Stimulated activated effector memory CD8-positive, alpha-beta T cell treated with anti-CD3 and anti-CD28 coated beads, Interleukin-12 subunit alpha, Interleukin-12 subunit beta, amount 100 ng/mL, for 72 hours (primary cell): ENCODE data around the gene PPP1R7.

ENCODE experiments used
- ATAC-seq: fragments of 150-1000 bp; cut with Tn5 transposase; 2 replicates; pipeline ENCODE4 v1.10.0; 2021
- DNase-seq, 2 donors: peaks; one replicate each; pipeline ENCODE4 v3.0.0; 2021 to 2022; ENCODE audit warnings: low spot score in 2 of 2
- H3K27ac Mint-ChIP-seq: one replicate; pipeline ENCODE4 v1.8.0; 2022; ENCODE audit warnings: mild to moderate bottlenecking, mixed read lengths
- H3K36me3 Mint-ChIP-seq: one replicate; pipeline ENCODE4 v1.8.0; 2022; ENCODE audit warnings: mild to moderate bottlenecking, mixed read lengths
- H3K4me1 Mint-ChIP-seq: one replicate; pipeline ENCODE4 v1.8.0; 2022; ENCODE audit warnings: mixed read lengths
- H3K4me3 Mint-ChIP-seq: one replicate; pipeline ENCODE4 v1.8.0; 2022; ENCODE audit warnings: mild to moderate bottlenecking, mixed read lengths
- H3K9me3 Mint-ChIP-seq: one replicate; pipeline ENCODE4 v1.8.0; 2022; ENCODE audit warnings: mixed read lengths

Gene PPP1R7

DNA sequence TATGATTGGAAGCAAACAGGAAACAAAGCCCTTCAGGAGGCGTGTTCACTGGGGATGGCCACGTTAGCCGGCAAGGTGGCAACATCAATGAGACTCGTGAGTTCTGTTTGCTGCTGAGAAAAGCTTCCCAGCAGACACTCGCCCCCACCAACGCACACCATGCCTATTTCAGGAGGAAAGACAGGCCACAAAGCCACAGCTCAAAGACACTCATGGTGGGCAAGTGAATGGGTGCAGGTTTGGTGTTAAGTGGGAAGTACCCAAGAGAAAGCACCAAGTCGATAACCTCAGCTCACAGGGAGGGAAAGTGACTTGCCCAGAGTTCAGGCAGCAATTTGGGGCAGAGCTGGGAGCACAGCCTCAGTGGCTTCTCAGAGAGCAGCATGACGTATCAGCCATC, 37.7 kb upstream of the PPP1R7 start:
- H3K4me3 Mint-ChIP-seq, result peak overlapping the region; percentile 76
- peak overlapping the region; percentile 80 for H3K27ac Mint-ChIP-seq

DNA sequence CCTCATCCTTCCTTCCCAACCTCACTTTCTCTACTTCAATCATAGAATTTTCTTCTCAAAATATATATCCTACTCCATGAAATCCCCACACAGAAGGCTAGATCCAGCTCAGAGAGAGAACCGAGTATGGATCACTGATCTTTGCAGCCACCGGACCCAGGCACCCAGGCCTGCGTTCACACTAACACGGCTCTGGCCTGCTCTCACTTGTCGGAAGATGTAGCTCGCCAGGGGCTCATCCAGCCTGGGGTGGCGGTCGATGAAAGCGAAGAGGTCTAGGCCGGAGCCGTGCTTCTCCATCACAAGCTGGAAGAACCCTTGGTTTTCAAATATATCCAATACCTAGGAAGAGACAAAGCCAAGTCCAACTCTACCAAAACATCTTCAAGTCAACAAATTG, 35.4 kb upstream of the PPP1R7 start:
- ATAC-seq (no peak), DNase-seq (no peak)
- Mint-ChIP-seq H3K27ac (no peak overlapping the region), H3K4me1 (peaks cover 32% of the 10 kb centered on the region), H3K9me3 (no peaks in the 10 kb centered on the region), H3K36me3 (peaks cover 56% of the 10 kb centered on the region), H3K4me3 (no peak overlapping the region)

More for the DNA sequence above, 37.7 kb upstream of the PPP1R7 start:
- ATAC-seq, result peak; percentile 78
- Mint-ChIP-seq H3K9me3 (no peaks in the 10 kb centered on the region), H3K4me1 (peaks cover 55% of the 10 kb centered on the region), H3K36me3 (peaks cover 58% of the 10 kb centered on the region)
- DNase-seq, result peak in 1 of 2 donors; percentile 69

DNA sequence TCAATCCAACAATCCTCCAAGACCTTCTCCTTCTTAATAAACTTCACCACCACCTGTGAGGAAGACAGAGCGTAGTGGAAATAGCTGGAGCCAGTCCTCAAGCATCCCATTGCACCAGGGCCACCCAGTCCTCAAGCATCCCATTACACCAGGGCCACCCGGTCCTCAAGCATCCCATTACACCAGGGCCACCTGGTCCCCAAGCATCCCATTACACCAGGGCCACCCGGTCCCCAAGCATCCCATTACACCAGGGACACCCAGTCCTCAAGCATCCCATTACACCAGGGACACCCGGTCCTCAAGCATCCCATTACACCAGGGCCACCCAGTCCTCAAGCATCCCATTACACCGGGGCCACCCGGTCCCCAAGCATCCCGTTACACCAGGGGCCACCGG, 34.9 kb upstream of the PPP1R7 start:
- H3K27ac Mint-ChIP-seq, result no peak overlapping the region
- no peaks in the 10 kb centered on the region for H3K9me3 Mint-ChIP-seq
- H3K4me1 Mint-ChIP-seq, result peaks cover 27% of the 10 kb centered on the region
- ATAC-seq (no peak), DNase-seq (no peak)
- peaks cover 61% of the 10 kb centered on the region for H3K36me3 Mint-ChIP-seq
- H3K4me3 Mint-ChIP-seq, result no peak overlapping the region

GRCh38 chr2:241116606-241117560, 33.4 kb upstream of the PPP1R7 start:
- ATAC-seq, result no peak
- peak overlapping the region; percentile 82 for H3K27ac Mint-ChIP-seq
- peaks cover 68% of the 10 kb centered on the region for H3K36me3 Mint-ChIP-seq

GRCh38 chr2:241118737-241119505, 31.3 kb upstream of the PPP1R7 start:
- no peak overlapping the region for H3K27ac Mint-ChIP-seq
- ATAC-seq (no peak), DNase-seq (no peak)
- H3K36me3 Mint-ChIP-seq, result peaks cover 68% of the 10 kb centered on the region
- peaks cover 12% of the 10 kb centered on the region for H3K4me1 Mint-ChIP-seq
- H3K9me3 Mint-ChIP-seq, result no peaks in the 10 kb centered on the region
- no peak overlapping the region for H3K4me3 Mint-ChIP-seq

More at GRCh38 chr2:241116606-241117560, 33.4 kb upstream of the PPP1R7 start:
- H3K4me1 Mint-ChIP-seq, result peaks cover 23% of the 10 kb centered on the region
- H3K4me3 Mint-ChIP-seq, result no peak overlapping the region
- no peaks in the 10 kb centered on the region for H3K9me3 Mint-ChIP-seq
- DNase-seq, result no peak

DNA sequence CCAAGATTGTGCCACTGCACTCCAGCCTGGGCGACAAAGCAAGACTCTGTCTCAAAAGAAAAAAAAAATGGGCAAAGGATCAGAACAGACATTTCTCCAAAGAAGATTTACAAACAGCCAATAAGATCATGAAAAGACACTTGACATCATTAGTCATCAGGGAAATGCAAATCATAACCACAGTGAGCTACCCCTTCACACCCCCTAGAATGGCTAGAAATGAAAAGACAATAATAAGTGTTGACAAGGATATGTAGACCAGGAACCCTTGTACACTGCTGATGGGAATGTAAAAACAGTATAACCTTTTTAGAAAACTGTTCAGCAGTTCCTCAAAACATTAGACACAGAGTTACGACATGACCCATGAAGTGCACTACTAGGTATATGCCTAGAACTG, 29.8 kb upstream of the PPP1R7 start:
- DNase-seq, result no peak
- H3K27ac Mint-ChIP-seq, result no peak overlapping the region
- no peaks in the 10 kb centered on the region for H3K9me3 Mint-ChIP-seq
- ATAC-seq, result peak; percentile 56
- H3K36me3 Mint-ChIP-seq, result peaks cover 60% of the 10 kb centered on the region
- H3K4me1 Mint-ChIP-seq, result peaks cover 12% of the 10 kb centered on the region
- H3K4me3 Mint-ChIP-seq, result no peak overlapping the region

DNA sequence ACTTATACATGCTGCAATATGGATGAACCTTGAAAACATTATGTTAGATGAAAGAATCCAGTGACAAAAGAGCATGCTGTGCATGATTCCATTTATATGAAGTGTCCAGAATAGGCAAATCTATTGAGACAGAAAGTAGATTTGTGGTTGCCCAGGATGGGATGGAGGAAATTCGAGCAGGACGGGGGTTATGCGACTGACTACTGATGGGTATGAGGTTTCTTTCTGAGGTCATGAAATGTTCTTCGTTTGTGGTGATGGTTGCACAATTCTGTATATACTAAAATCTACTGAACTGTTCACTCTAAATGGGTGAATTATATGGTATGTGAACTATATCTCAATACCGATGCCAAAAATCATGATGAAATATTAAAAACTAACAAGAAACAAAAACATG, 29.3 kb upstream of the PPP1R7 start:
- H3K9me3 Mint-ChIP-seq, result no peaks in the 10 kb centered on the region
- no peak overlapping the region for H3K4me3 Mint-ChIP-seq
- peaks cover 12% of the 10 kb centered on the region for H3K4me1 Mint-ChIP-seq
- H3K36me3 Mint-ChIP-seq, result peaks cover 57% of the 10 kb centered on the region
- H3K27ac Mint-ChIP-seq, result no peak overlapping the region
- no peak for DNase-seq
- ATAC-seq, result no peak

DNA sequence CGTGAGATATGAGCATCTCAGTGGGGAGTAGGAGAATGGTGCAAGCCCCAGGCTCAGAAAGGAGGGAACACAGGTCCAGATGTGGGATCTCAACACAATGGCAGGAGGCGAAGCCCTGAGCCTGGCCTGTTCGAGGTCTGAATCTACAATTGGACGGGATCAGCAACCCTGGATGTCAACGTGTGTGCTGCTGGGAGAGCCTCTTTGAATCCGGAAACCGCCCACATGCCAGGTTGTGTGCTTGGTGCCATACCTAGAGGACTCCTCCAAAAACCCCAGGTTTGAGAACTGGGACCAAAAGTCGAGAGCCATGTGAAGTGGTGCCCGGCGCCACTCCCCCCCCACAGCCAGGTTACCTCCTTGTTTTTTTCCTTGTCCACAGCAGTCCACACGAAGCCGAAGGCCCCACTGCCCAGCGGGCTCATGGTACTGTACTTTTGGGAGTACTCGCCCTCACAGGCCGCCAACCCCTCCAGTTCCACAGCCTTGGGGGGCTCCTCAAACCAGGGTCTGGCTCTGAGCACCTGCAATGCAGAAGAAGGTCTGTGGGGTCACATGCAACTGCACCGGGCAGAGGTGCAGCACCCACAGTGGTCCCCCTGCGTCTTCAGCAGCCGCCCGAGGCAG, 27.8 kb upstream of the PPP1R7 start:
- Mint-ChIP-seq H3K4me3 (no peak overlapping the region), H3K36me3 (peaks cover 42% of the 10 kb centered on the region), H3K4me1 (peaks cover 14% of the 10 kb centered on the region), H3K27ac (peak overlapping the region; percentile 54), H3K9me3 (no peaks in the 10 kb centered on the region)
- ATAC-seq, result no peak
- DNase-seq, result no peak

DNA sequence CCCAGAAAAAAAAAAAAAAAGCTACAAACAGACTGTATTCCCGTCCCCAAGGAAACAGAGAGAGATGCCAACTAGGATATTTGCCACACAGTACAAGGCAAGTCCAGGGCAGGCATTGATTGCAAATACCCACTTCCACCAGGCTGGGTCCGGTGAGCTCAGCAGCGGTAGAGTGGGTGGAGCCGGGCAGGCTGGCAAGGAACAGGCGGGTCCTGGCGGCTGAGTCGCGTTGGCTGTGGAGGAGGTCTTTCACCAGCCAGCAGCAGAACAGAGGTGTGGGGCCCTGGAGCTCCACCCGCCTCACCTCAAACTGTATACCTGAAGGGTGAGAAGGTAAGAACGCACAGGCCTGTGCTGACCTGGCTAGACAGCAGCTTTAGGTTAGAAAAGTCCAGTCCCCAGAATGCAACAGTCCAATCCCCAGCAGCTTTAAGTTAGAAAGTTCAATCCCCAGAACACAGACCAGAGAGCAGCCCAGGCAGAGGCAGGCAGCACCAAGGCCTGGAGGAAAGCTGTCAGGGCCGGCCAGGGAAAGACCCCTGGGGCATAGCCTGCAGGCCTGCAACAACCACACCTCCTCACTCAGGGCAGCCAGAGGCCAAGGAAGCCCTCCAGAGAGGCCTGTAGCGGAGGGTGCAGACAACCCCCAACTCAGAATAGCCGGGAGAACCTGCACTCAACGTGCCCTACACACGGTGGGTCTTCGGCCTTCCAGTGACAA, 26.3 kb upstream of the PPP1R7 start:
- Mint-ChIP-seq H3K4me3 (peak overlapping the region; percentile 8), H3K9me3 (no peaks in the 10 kb centered on the region), H3K27ac (no peak overlapping the region), H3K36me3 (peaks cover 48% of the 10 kb centered on the region), H3K4me1 (peaks cover 29% of the 10 kb centered on the region)
- no peak for DNase-seq
- peak; percentile 55 for ATAC-seq

- H3K27ac Mint-ChIP-seq, result peak overlapping the region; percentile 37
- H3K9me3 Mint-ChIP-seq, result no peaks in the 10 kb centered on the region
- H3K4me3 Mint-ChIP-seq, result no peak overlapping the region
- no peak for ATAC-seq
- H3K36me3 Mint-ChIP-seq, result peaks cover 48% of the 10 kb centered on the region
- peaks cover 36% of the 10 kb centered on the region for H3K4me1 Mint-ChIP-seq
- DNase-seq, result no peak
Observed at GRCh38 chr2:241125626-241126025, 24.6 kb upstream of the PPP1R7 start.

GRCh38 chr2:241126201-241126611, 24.1 kb upstream of the PPP1R7 start:
- DNase-seq (no peak), ATAC-seq (no peak)
- Mint-ChIP-seq H3K4me3 (no peak overlapping the region), H3K4me1 (peaks cover 38% of the 10 kb centered on the region), H3K9me3 (no peaks in the 10 kb centered on the region), H3K36me3 (peaks cover 48% of the 10 kb centered on the region), H3K27ac (peak overlapping the region; percentile 37)

- Mint-ChIP-seq H3K9me3 (no peaks in the 10 kb centered on the region), H3K36me3 (peaks cover 44% of the 10 kb centered on the region), H3K4me3 (no peak overlapping the region), H3K27ac (peak overlapping the region; percentile 98), H3K4me1 (peaks cover 32% of the 10 kb centered on the region)
- no peak for ATAC-seq
- DNase-seq, result no peak
Observed at GRCh38 chr2:241126771-241127202, 23.5 kb upstream of the PPP1R7 start.

DNA sequence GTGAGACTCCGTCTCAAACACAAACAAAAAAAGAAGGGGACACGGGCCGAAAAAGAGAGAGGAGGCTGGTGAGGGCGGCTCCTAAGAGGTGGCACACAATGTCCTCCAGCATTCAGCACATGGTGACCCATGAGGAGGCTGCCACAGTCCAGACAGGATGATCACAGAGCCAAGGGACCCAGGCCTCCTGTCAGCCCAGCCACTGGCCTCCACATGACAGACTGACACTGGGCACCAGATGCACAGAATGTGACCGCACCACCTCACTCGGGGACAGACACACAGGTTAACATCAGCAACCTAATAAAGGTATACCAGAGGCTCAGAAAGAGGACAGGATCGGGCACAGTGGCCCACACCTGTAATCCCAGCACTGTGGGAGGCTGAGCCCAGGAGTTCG, 22.0 kb upstream of the PPP1R7 start:
- peaks cover 32% of the 10 kb centered on the region for H3K4me1 Mint-ChIP-seq
- no peaks in the 10 kb centered on the region for H3K9me3 Mint-ChIP-seq
- H3K27ac Mint-ChIP-seq, result peak overlapping the region; percentile 98
- H3K4me3 Mint-ChIP-seq, result peak overlapping the region; percentile 61
- peak; percentile 4 for ATAC-seq
- peaks cover 44% of the 10 kb centered on the region for H3K36me3 Mint-ChIP-seq
- DNase-seq, result no peak

DNA sequence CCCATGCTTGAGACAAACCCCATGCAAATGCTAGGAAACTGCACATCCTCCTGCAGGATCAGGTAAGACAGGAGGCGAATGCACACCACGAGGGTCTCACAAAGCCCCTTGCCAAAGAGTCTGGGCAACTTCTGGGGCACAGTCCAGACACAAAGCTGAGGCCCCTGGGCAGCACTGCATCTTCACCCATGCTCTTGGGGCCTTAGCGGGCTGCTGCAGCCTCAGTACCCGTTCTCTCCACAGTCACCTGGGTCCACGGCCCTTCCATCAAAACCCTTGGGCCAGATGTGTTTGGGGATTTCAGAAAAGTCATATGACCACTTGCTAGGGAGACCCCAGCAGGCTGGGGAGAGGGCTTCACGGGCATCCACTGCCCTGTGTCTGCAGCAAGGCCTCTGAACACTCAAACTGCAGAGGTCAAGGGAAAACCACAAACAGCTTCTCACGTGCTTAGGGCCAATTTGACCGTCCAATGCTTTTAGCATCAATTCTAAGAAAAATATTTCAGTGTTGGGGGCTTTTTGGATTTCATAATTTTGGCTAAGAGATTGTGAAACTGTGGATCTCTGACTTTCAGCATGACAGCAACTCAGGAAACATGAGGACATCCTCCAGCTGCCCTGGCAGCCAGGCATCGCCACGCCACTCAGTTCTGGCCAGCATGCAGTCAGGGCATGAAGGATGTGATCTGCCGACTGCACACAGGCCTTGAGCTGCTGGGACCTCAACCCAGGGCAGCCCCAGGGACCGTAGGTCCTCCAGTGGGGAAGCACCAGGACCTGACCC, 21.0 kb upstream of the PPP1R7 start:
- Mint-ChIP-seq H3K4me1 (peaks cover 32% of the 10 kb centered on the region), H3K9me3 (no peaks in the 10 kb centered on the region), H3K27ac (peak overlapping the region; percentile 98), H3K36me3 (peaks cover 51% of the 10 kb centered on the region), H3K4me3 (peak overlapping the region; percentile 26)
- DNase-seq, result no peak
- no peak for ATAC-seq
